Adrenal gland (tissue), 5 donors: ENCODE measurements around the gene CDYL2.

Experiments used
- POLR2A ChIP-seq, 2 donors: fragments of 450-650 bp; IDR thresholded peaks; one replicate each; pipeline ENCODE4 v1.6.1; 2017; ENCODE audit warnings: antibody characterized with exemption in 2 of 2, mild to moderate bottlenecking in 2 of 2, moderate library complexity in 1 of 2
- TF ChIP-seq, protein P1 (sequence below), 6 experiments: fragments of 450-650 bp in 4 of 6; fragments of 200-600 bp in 2 of 6; sonication (generic) in 1 of 6; IDR thresholded peaks; 1 replicate in 5 of 6; 2 replicates in 1 of 6; pipeline versions ENCODE4 v1.5.1 to v1.8.0; 2016 to 2021; ENCODE audit warnings: antibody characterized with exemption in 6 of 6, mild to moderate bottlenecking in 2 of 6, moderate library complexity in 1 of 6
- donor health status: DM: no; HTN: no; CAD: no.

GRCh38 chr16:80672379-80672778, 132.0 kb downstream of the CDYL2 start:
- TF ChIP-seq, protein P1, sequence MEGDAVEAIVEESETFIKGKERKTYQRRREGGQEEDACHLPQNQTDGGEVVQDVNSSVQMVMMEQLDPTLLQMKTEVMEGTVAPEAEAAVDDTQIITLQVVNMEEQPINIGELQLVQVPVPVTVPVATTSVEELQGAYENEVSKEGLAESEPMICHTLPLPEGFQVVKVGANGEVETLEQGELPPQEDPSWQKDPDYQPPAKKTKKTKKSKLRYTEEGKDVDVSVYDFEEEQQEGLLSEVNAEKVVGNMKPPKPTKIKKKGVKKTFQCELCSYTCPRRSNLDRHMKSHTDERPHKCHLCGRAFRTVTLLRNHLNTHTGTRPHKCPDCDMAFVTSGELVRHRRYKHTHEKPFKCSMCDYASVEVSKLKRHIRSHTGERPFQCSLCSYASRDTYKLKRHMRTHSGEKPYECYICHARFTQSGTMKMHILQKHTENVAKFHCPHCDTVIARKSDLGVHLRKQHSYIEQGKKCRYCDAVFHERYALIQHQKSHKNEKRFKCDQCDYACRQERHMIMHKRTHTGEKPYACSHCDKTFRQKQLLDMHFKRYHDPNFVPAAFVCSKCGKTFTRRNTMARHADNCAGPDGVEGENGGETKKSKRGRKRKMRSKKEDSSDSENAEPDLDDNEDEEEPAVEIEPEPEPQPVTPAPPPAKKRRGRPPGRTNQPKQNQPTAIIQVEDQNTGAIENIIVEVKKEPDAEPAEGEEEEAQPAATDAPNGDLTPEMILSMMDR (IDR thresholded peaks at IDR 0.05): no peak
- no peak for TF ChIP-seq POLR2A (IDR thresholded peaks at IDR 0.05)
